ENCODE measurements around the gene CAMKMT.

The CAMKMT gene

GRCh38 chr2:44562737-44563136 lies 201.0 kb downstream of the CAMKMT start:
- TF ChIP-seq CTCF (IDR thresholded peaks at IDR 0.05; ENCODE audit: control insufficient read depth, insufficient read depth, low read depth, low read length, missing control alignments): no peak
- DNase-seq (ENCODE audit: low read depth): no peak
- no peak overlapping the region for H3K4me3 ChIP-seq (ENCODE audit: control insufficient read depth, low read depth, low read length)

- no peak overlapping the region for H3K4me3 ChIP-seq (ENCODE audit: control insufficient read depth, low read depth, low read length)
- no peak for TF ChIP-seq CTCF (IDR thresholded peaks at IDR 0.05; ENCODE audit: control insufficient read depth, insufficient read depth, low read depth, low read length, missing control alignments)
- no peak for DNase-seq (ENCODE audit: low read depth)
Observed at GRCh38 chr2:44564752-44565151, 203.0 kb downstream of the CAMKMT start.

GRCh38 chr2:44566059-44566458 lies 204.3 kb downstream of the CAMKMT start:
- DNase-seq (ENCODE audit: low read depth): no peak
- TF ChIP-seq CTCF (IDR thresholded peaks at IDR 0.05; ENCODE audit: control insufficient read depth, insufficient read depth, low read depth, low read length, missing control alignments): no peak
- no peak overlapping the region for H3K4me3 ChIP-seq (ENCODE audit: control insufficient read depth, low read depth, low read length)

- TF ChIP-seq CTCF (IDR thresholded peaks at IDR 0.05; ENCODE audit: control insufficient read depth, insufficient read depth, low read depth, low read length, missing control alignments): no peak
- DNase-seq (ENCODE audit: low read depth): no peak
- no peak overlapping the region for H3K4me3 ChIP-seq (ENCODE audit: control insufficient read depth, low read depth, low read length)
Observed at GRCh38 chr2:44569491-44569890, 207.7 kb downstream of the CAMKMT start.

- TF ChIP-seq CTCF (IDR thresholded peaks at IDR 0.05; ENCODE audit: control insufficient read depth, insufficient read depth, low read depth, low read length, missing control alignments): no peak
- H3K4me3 ChIP-seq (ENCODE audit: control insufficient read depth, low read depth, low read length): no peak overlapping the region
- DNase-seq (ENCODE audit: low read depth): no peak
Observed at GRCh38 chr2:44570271-44570670, 208.5 kb downstream of the CAMKMT start.

- DNase-seq (ENCODE audit: low read depth): no peak
- no peak overlapping the region for H3K4me3 ChIP-seq (ENCODE audit: control insufficient read depth, low read depth, low read length)
- no peak for TF ChIP-seq CTCF (IDR thresholded peaks at IDR 0.05; ENCODE audit: control insufficient read depth, insufficient read depth, low read depth, low read length, missing control alignments)
Observed at GRCh38 chr2:44570777-44571176, 209.0 kb downstream of the CAMKMT start.
